ENCODE measurements around the gene SH3BGRL3. TPM values are rescaled to one million over a fixed set of nuclear protein-coding genes. Genes with fewer than 3 reads are reported as not detected.
"Not testable (repeated sequence)": the region's sequence is repeated elsewhere in the genome, so short reads cannot be mapped to it uniquely, and the experiment has no call there.

The SH3BGRL3 gene
- total RNA-seq, 4 donors from 2014 or later, result 42.4 to 124 (median 82.4) TPM

DNA sequence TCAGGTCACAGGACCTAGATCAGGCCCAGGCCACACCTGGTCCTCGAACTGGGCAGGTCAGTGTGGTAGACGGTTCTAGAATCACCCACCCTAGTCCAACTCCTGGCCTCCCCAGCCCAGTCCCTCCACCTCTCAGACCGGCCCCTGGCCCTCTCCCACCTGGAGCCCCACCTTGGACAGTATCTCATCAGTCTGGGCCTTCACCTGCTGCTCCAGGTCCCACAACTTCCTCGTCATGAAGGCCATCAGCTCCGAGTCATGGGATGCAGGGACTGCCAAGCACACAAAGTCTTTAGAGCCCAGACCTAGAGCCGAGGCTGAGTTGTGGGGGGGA lies 17.9 kb downstream of the SH3BGRL3 start:
- ATAC-seq (ENCODE audit: low FRiP score), result no peak
- TF ChIP-seq, protein P1, sequence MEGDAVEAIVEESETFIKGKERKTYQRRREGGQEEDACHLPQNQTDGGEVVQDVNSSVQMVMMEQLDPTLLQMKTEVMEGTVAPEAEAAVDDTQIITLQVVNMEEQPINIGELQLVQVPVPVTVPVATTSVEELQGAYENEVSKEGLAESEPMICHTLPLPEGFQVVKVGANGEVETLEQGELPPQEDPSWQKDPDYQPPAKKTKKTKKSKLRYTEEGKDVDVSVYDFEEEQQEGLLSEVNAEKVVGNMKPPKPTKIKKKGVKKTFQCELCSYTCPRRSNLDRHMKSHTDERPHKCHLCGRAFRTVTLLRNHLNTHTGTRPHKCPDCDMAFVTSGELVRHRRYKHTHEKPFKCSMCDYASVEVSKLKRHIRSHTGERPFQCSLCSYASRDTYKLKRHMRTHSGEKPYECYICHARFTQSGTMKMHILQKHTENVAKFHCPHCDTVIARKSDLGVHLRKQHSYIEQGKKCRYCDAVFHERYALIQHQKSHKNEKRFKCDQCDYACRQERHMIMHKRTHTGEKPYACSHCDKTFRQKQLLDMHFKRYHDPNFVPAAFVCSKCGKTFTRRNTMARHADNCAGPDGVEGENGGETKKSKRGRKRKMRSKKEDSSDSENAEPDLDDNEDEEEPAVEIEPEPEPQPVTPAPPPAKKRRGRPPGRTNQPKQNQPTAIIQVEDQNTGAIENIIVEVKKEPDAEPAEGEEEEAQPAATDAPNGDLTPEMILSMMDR (IDR thresholded peaks at IDR 0.05), result no peak
- DNase-seq (ENCODE audit: low spot score), result no peak

DNA sequence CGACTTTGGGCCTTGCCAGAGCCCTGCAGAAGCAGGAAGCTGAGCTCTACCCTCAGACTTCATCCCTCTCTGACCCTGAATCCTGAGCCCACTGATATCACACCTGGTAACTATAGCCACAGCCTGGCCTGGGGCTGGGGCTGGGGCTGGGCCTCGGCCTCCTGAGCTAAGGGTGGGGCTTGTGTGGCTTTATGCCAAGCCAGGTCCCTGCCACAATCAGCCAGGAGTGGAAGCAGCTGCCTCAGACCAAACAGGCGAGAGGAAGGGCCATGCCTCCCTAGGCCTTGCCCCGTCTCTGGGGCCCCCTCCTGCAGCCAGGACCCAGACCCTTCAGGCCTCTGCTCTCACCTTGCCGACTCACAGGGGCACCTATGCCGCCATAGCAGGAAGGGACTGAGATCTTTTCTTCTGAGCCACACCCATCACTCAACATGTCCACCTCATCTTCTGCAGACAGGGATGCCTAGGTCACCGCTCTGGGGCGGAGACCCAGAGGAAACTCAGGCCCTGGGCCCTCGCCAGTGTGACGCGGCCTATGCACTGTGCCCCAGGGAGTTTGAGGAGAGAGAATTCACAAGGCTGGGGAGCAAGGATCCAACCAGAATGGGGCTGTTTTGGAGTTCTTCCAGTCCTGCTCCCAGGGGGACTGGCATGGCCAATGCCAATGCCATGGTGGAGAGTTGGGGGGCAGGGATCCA lies 20.8 kb downstream of the SH3BGRL3 start:
- TF ChIP-seq, protein P1 (IDR thresholded peaks at IDR 0.05), result no peak
- ATAC-seq (ENCODE audit: low FRiP score) (no peak), DNase-seq (ENCODE audit: low spot score) (no peak)

DNA sequence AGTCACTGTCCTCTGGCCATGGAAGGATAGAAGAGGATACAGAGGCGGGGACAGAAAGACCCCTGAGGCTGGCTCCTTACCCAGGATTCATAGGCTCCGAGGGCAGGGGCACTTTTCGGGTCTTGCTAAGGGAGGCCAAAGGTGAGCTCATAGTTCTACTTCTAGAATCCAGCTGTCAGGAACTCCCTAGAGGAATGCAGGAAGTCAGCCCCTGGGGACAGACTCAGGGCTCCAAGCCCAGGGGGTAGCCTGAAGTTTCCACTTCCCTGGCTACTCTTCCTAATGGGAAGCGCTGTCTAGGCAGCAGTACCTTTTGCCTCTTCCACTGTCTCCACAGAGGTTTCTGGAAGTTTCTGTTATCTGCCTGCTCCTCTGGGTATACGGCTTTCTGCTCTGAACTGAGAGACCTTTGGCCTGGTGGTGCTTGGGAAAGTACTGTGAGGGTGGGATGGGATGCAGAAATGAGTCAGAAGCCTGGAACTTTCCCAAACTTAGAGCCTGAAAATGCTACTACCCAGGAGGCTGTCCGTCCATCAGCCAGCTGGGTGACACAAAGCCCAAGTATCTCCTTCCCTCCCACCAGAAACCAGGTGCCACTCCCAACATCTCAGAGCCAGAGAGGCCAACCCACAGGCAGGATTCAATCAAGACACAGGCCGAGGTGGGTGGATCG lies 23.0 kb downstream of the SH3BGRL3 start:
- no peak for ATAC-seq (ENCODE audit: low FRiP score)
- TF ChIP-seq, protein P1 (IDR thresholded peaks at IDR 0.05), result no peak
- no peak for DNase-seq (ENCODE audit: low spot score)

DNA sequence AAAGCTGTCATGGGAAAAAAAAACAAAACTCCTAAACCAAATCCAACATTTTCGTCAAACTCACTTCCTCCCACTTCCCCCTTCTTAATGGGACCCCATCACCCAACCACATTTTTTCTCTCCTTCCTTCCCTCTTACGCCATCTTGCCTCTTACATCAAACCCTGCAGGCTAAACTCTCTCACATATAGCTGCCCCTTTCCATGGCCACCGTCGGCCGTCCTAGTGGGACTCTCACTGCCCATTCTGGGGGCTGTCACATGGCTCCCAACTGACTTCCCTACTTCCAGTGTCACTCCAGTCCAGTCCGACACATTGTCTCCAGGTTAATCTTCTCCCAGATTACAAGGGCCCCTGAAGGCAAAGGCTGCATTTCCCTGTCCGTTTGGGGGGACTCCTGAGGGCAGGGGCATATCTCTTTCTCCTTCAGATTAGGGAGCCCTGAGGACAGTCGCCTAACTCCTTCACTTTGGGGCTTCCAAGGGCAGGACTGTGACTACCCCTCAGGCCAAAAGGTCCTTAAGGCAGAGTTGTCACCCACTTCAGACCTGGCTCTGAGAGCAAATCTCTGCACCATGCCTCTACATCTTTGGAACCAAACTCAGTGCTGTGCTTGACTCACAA lies 25.9 kb downstream of the SH3BGRL3 start:
- DNase-seq (ENCODE audit: low spot score) (no peak), ATAC-seq (ENCODE audit: low FRiP score) (peak; percentile 9)
- TF ChIP-seq, protein P1 (IDR thresholded peaks at IDR 0.05), result no peak

DNA sequence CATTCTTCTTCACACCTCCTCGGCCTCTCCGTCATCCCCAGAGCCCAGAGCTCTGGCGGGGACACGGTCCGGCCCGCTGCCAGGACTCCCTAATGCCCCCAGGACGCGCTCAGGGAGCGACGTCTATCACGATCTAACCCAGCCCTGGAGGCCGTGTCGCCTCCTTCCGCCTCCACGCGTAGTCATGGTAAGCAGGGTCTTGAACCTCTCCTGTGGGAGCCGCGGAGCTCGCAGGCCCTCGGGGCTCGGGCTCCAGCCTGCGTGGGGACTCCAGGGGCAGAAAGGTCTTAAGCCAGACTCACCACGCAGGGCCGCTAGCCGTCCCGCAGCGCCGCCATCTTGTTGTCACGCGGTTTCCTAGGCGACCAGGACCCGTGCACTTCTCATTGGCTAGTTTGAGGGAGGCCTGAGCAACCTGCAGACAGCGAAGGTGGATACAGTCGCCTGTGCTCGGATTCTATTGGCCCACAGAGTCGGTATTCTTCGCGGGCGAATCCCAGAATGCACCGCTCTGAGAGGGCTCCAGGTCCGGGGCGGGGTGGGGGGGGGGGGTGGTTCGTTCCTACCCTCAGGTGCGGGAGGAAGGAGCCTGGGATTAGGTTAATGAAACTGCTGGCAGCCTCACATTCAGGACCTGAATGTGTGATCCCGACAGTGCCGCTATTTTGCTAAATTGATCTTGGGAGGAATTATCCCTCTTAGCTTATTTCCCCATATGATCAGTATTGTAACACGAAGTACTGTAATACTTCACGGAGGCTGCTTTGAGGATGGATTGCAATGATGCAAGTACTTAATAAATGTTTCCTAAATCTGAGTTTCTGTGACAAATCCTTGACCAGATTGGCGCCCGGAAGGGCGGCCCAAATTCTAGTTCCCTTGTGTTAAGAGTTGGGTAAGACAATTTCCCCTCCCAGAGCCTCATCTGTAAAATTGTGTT lies 26.7 kb downstream of the SH3BGRL3 start, which contains the start of gene UBXN11:
Gene UBXN11, minus strand, starts transcription at position 347 of the 940 bp plus-strand sequence. CDS start 3,753 bp downstream, outside the sequence.
- ATAC-seq (ENCODE audit: low FRiP score) (peak; percentile 99), DNase-seq (ENCODE audit: low spot score) (peak; percentile 71)
- TF ChIP-seq, protein P1 (IDR thresholded peaks at IDR 0.05), result no peak

DNA sequence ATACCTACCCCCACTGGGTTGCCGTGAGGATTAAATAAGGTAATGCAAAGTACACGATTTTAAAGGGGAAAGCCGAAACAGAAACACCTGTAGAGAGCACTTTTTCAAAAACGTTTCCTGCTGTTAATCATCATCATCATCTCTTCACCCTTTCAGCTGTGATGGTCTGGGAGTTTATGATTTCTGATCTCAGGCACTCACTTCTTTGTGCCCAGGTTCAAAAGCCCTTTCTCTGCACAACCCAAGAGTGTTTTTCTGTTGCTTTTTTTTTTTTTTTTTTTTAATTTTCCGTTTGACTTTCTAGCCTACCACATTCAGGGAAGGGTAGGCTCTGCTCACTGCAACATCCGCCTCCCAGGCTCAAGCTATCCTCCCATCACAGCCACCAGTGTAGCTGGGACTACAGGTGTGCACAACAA lies 27.5 kb downstream of the SH3BGRL3 start:
- TF ChIP-seq, protein P1 (IDR thresholded peaks at IDR 0.05), result no peak
- ATAC-seq (ENCODE audit: low FRiP score), result no peak

DNA sequence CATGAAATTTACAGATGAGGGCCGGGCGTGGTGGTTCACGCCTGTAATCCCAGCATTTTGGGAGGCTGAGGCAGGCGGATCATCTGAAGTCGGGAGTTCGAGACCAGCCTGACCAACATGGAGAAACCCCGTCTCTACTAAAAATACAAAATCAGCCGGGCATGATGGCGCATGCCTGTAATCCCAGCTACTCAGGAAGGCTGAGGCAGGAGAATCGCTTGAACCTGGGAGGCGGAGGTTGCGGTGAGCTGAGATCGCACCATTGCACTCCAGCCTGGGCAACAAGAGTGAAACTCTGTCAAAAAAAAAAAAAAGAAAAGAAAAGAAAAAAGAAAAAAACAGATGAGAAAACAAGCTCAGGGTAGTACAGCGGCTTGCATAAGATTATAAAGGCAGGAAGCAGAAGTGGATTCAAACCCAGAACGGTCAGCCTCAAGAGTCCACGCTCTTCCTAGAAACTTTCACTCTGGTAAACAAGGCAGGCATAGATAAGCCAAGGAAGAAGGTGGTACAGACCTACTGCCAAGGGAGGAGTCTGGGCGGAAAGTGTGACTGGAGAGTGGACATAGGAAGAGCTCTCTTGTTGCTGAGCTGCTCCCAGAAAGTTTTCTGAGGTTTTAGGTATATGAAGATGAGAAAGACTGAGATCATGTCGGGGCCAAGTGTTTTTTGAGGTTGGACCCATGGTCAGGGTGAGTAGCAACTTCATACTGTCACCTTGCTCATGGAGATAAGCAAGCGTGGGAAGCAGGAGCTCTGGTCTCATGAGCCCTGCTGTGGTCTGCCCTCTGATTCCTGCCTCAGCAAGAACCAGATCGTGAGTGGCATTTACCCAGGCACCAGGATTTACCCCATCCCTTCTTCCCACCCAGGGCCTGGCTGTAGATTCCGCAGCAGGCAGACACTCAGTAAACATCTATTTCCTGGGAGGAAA lies 28.3 kb downstream of the SH3BGRL3 start:
- not testable (repeated sequence) for DNase-seq (ENCODE audit: low spot score); ATAC-seq (ENCODE audit: low FRiP score)

More for the DNA sequence above, 27.5 kb downstream of the SH3BGRL3 start:
- no peak for DNase-seq (ENCODE audit: low spot score)
